Uterus (tissue), 4 donors: ENCODE data around the gene FLYWCH2. TPM values are rescaled to one million over a fixed set of nuclear protein-coding genes. Genes with fewer than 3 reads are reported as not detected.
A peak's percentile ranks its signal among the peaks of the same experiment; 100 is the strongest.

Experiments
- DNase-seq, 2 donors: peaks; one replicate each; pipeline ENCODE4 v3.0.0-alpha.2; 2019 to 2020
- H3K27ac ChIP-seq, 2 donors: fragments of 200-600 bp; sonication (generic); 1 replicate in 1 of 2; 2 replicates in 1 of 2; pipeline ENCODE4 v1.5.1; 2016 to 2018
- H3K27me3 ChIP-seq, 2 donors: fragments of 200-600 bp; sonication (generic); one replicate each; pipeline ENCODE4 v1.5.1; 2018 to 2019; ENCODE audit warnings: control low read depth in 1 of 2
- H3K36me3 ChIP-seq, 2 donors: fragments of 200-600 bp; sonication (generic); one replicate each; pipeline ENCODE4 v1.5.1; 2019; ENCODE audit warnings: control low read depth in 1 of 2
- H3K4me1 ChIP-seq, 2 donors: fragments of 200-600 bp; sonication (generic); one replicate each; pipeline ENCODE4 v1.5.1; 2018 to 2019; ENCODE audit warnings: control low read depth in 1 of 2
- H3K4me3 ChIP-seq, 2 donors: fragments of 200-600 bp; sonication (generic); 1 replicate in 1 of 2; 2 replicates in 1 of 2; pipeline ENCODE4 v1.5.1; 2018 to 2019; ENCODE audit warnings: mild to moderate bottlenecking in 1 of 2
- H3K9me3 ChIP-seq, 2 donors: fragments of 200-600 bp; sonication (generic); one replicate each; pipeline ENCODE4 v1.5.1; 2019; ENCODE audit warnings: control low read depth in 1 of 2
- POLR2A ChIP-seq, 2 donors: fragments of 450-650 bp; IDR thresholded peaks; one replicate each; pipeline ENCODE4 v1.6.1; 2016; ENCODE audit warnings: antibody characterized with exemption in 2 of 2, mild to moderate bottlenecking in 1 of 2, moderate library complexity in 1 of 2
- intact Hi-C: fragments of 100-400 bp; cut with DNase I; formaldehyde crosslinking; loops from one replicate; pipeline ENCODE4 v1.15.1; 2023; ENCODE audit warnings: low total_unique reads
- total RNA-seq, 4 donors: library from RNA; depleted of rRNA in 3 of 4; stranded (reverse); fragments of >200 nt in 3 of 4; gene quantifications; one replicate each; pipeline versions ENCODE4 v1.1.0 to v1.2.4, GENCODE V29; 2014 to 2023
- TF ChIP-seq, protein P1 (sequence below), 4 experiments: fragments of 200-600 bp in 2 of 4; fragments of 450-650 bp in 2 of 4; sonication (generic) in 2 of 4; IDR thresholded peaks; one replicate each; pipeline ENCODE4 v1.5.1; 2016 to 2019; ENCODE audit warnings: antibody characterized with exemption in 4 of 4, mild to moderate bottlenecking in 2 of 4, moderate library complexity in 1 of 4
- donor health status: DM: yes; HTN: yes; CAD: no.

The FLYWCH2 gene, protein sequence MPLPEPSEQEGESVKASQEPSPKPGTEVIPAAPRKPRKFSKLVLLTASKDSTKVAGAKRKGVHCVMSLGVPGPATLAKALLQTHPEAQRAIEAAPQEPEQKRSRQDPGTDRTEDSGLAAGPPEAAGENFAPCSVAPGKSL
- 100 to 1,000 TPM in 1 of 4 donors, 10 to 100 TPM in 3; 27.9 to 223 (median 40.9) TPM for total RNA-seq

DNA sequence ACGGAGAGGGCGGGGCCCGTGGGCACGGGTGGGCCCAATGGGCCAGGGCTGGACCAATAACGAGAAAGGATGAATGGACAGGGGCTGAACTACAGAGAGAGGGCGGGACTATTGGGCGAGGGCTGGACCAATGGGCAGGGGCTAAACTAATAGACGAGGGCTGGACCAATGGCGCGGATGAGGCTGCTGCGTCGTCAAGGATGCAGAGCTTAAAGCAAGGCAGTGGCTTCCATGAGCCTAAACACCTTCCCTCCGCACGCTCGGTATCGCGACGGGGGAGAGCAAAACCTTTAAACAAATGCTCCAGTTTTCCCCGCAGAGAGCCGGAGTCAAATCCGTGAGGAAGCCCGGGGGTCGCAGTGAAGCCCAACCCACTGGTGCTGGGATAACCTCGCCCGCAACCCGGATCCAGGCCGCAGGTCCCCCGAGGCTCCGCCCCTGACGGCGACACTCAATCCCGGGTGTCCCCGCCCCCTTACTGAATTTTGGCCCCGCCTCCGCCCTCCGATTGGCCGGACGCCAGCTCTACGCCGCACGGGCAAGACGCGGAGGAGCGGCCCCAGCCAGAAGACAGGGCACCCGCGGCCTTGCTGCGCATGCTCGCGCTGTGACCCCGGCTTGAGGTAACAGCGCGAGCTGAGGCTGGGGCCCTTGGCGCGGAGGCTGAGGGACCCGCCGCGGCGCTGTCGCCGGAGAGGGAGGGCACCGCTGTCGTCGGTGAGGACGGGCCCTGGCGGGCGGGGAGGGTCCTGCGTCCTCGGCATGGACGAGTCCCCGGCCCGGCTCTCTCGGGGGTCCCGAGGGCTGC, at the start of gene FLYWCH2:
Gene FLYWCH2 (plus strand): TSS at position 566 of the 808 bp plus-strand sequence. CDS start 13,235 bp downstream, outside the sequence.
- TF ChIP-seq, protein P1, sequence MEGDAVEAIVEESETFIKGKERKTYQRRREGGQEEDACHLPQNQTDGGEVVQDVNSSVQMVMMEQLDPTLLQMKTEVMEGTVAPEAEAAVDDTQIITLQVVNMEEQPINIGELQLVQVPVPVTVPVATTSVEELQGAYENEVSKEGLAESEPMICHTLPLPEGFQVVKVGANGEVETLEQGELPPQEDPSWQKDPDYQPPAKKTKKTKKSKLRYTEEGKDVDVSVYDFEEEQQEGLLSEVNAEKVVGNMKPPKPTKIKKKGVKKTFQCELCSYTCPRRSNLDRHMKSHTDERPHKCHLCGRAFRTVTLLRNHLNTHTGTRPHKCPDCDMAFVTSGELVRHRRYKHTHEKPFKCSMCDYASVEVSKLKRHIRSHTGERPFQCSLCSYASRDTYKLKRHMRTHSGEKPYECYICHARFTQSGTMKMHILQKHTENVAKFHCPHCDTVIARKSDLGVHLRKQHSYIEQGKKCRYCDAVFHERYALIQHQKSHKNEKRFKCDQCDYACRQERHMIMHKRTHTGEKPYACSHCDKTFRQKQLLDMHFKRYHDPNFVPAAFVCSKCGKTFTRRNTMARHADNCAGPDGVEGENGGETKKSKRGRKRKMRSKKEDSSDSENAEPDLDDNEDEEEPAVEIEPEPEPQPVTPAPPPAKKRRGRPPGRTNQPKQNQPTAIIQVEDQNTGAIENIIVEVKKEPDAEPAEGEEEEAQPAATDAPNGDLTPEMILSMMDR (IDR thresholded peaks at IDR 0.05) = peak in 2 of 4 experiments; percentile 43 to 52
- TF ChIP-seq POLR2A (IDR thresholded peaks at IDR 0.05) = peak; percentile 78 to 88
- H3K4me1 ChIP-seq = no peaks in the 10 kb centered on the region
- H3K27me3 ChIP-seq = no peaks in the 10 kb centered on the region
- no peaks in the 10 kb centered on the region for H3K9me3 ChIP-seq
- no peaks in the 10 kb centered on the region for H3K36me3 ChIP-seq
- peak; percentile 99 for DNase-seq
- peak within 1 kb of the TSS; percentile 69 to 76 for H3K4me3 ChIP-seq
- peak within 1 kb of the TSS; percentile 90 to 97 for H3K27ac ChIP-seq
- intact Hi-C loops = no loop called here

DNA sequence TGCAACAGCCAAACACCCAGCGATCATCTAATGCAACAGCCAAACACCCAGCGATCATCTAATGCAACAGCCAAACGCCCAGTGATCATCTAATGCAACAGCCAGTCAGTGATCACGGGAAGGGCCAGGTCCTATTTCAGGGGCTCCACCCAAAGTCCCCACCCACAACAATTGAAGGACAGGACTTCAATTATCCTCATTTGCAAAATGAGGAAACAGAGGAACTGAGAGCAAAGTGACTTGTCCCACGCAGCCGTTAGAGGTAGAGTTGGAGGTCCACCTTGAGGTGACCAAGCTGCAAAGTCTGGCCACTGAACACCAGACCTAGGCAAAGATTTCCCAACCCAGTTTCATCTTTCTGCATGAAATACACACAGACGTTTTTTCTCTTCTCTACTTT, 49.2 kb upstream of the FLYWCH2 start:
- Histone ChIP-seq H3K9me3 (no peaks in the 10 kb centered on the region), H3K27me3 (no peaks in the 10 kb centered on the region), H3K4me3 (no peak overlapping the region), H3K36me3 (no peaks in the 10 kb centered on the region), H3K4me1 (no peaks in the 10 kb centered on the region), H3K27ac (no peak overlapping the region)
- TF ChIP-seq, protein P1 (IDR thresholded peaks at IDR 0.05) = no peak
- TF ChIP-seq POLR2A (IDR thresholded peaks at IDR 0.05) = no peak
- DNase-seq = no peak
- intact Hi-C loops = no loop called here

DNA sequence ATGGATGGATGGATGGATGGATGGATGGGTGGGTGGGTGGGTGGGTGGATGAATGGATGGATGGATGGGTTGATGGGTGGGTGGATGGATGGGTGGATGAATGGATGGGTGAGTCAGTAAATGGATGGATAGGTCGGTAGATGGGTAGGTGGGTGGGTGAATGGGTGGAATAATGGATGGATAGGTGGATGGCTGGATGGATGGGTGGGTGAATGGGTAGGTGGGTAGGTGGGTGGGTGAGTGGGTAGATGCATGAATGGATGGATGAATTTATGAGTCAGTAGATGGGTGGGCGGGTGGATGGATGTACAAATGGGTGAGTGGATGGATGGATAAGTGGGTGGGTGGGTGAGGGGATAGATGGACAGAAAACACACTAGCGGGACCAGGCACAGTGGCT, 48.0 kb upstream of the FLYWCH2 start:
- Histone ChIP-seq H3K9me3 (no peaks in the 10 kb centered on the region), H3K4me1 (no peaks in the 10 kb centered on the region), H3K4me3 (no peak overlapping the region), H3K27ac (no peak overlapping the region), H3K27me3 (no peaks in the 10 kb centered on the region), H3K36me3 (no peaks in the 10 kb centered on the region)
- TF ChIP-seq POLR2A (IDR thresholded peaks at IDR 0.05) = no peak
- TF ChIP-seq, protein P1 (IDR thresholded peaks at IDR 0.05) = no peak
- intact Hi-C loops = no loop called here
- DNase-seq = no peak

DNA sequence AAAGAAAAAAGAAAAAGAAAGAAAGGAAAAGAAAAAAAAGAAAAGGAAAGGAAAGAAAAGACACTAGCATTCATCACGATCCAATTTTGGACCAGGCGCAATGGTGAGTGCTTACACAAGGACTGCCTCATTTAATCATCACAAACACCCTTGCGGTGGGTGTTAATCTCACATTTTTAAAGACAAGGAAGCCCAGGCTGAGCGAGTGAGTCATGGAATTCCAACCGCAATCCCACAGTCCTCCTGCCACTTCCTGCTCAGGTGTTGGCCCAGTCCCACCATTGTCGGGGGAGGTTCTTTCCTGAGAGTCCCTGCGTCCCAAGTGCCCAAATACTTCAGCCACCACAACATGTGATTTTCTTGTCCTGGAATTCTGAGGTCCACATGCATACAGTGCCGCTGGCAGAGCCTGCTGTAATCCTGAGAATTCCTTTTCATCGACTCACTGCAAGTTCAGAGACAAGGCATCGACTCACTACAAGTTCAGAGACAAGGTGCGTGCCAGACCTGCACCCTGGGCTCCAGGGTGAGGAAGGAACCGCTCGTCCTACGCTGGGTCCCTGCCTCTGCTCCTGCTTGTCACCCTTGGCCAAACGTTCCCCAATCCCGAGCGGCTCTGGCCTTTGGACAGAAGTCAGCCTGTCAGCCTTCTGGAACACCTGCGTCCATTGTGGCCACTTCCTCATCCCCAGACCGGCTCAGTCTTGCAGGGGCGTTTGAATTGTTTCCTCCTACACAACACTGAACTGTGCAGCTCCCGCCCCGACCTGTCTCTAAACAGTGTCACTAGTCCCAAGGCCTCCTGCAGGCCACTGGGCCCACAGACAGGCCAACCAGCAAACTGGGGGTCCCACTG, 47.1 kb upstream of the FLYWCH2 start:
- H3K4me1 ChIP-seq = no peaks in the 10 kb centered on the region
- no peaks in the 10 kb centered on the region for H3K27me3 ChIP-seq
- no peaks in the 10 kb centered on the region for H3K36me3 ChIP-seq
- TF ChIP-seq, protein P1 (IDR thresholded peaks at IDR 0.05) = no peak
- TF ChIP-seq POLR2A (IDR thresholded peaks at IDR 0.05) = no peak
- intact Hi-C loops = no loop called here
- no peak overlapping the region for H3K27ac ChIP-seq
- no peak for DNase-seq
- H3K4me3 ChIP-seq = no peak overlapping the region
- no peaks in the 10 kb centered on the region for H3K9me3 ChIP-seq
